Fibroblast of mammary gland (primary cell): Measurements from ENCODE around the gene SARNP.

Source experiments
- DNase-seq: peaks from one replicate; pipeline ENCODE4 v3.0.0-alpha.2; 2010; ENCODE audit warnings: low read depth
- H3K4me3 ChIP-seq: 2 replicates; pipeline ENCODE4 v1.5.1; 2011; ENCODE audit warnings: low read depth, mild to moderate bottlenecking, low read length, moderate library complexity; ENCODE audit not compliant: control insufficient read depth
- CTCF ChIP-seq: conservative IDR thresholded peaks from 2 replicates; pipeline ENCODE4 v1.5.1; 2011; ENCODE audit warnings: low read depth, low read length, inconsistent platforms; ENCODE audit not compliant: control insufficient read depth, insufficient read depth

The SARNP gene

GRCh38 chr12:55818140-55818728 is 710 bp upstream of the SARNP start:
- no peak for TF ChIP-seq CTCF
- H3K4me3 ChIP-seq: peak overlapping the region; percentile 88
- DNase-seq: no peak

GRCh38 chr12:55816881-55817344 is 611 bp downstream of the SARNP start:
- H3K4me3 ChIP-seq: peak overlapping the region; percentile 88
- no peak for TF ChIP-seq CTCF
- no peak for DNase-seq

- no peak for DNase-seq
- no peak overlapping the region for H3K4me3 ChIP-seq
- TF ChIP-seq CTCF: no peak
Observed at GRCh38 chr12:55815473-55815872, 2.1 kb downstream of the SARNP start.

GRCh38 chr12:55814257-55814656 is 3.3 kb downstream of the SARNP start:
- DNase-seq: no peak
- TF ChIP-seq CTCF: no peak
- no peak overlapping the region for H3K4me3 ChIP-seq

GRCh38 chr12:55812088-55812487 is 5.4 kb downstream of the SARNP start:
- no peak for TF ChIP-seq CTCF
- DNase-seq: no peak
- H3K4me3 ChIP-seq: no peak overlapping the region

GRCh38 chr12:55809274-55809673 is 8.2 kb downstream of the SARNP start:
- no peak for TF ChIP-seq CTCF
- no peak overlapping the region for H3K4me3 ChIP-seq
- no peak for DNase-seq

- DNase-seq: no peak
- no peak overlapping the region for H3K4me3 ChIP-seq
- TF ChIP-seq CTCF: no peak
Observed at GRCh38 chr12:55806982-55807381, 10.5 kb downstream of the SARNP start.
